G401.6 (cell line): ENCODE results near the gene ASB5.
"Not testable (repeated sequence)": the region's sequence is repeated elsewhere in the genome, so short reads cannot be mapped to it uniquely, and the experiment has no call there.

Experiments used
- FAIRE-seq: peaks from 2 replicates; lab custom pipeline; 2012; peaks lifted over from hg19 to GRCh38; lab: Jason Lieb, UNC

Gene ASB5, protein sequence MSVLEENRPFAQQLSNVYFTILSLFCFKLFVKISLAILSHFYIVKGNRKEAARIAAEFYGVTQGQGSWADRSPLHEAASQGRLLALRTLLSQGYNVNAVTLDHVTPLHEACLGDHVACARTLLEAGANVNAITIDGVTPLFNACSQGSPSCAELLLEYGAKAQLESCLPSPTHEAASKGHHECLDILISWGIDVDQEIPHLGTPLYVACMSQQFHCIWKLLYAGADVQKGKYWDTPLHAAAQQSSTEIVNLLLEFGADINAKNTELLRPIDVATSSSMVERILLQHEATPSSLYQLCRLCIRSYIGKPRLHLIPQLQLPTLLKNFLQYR

DNA sequence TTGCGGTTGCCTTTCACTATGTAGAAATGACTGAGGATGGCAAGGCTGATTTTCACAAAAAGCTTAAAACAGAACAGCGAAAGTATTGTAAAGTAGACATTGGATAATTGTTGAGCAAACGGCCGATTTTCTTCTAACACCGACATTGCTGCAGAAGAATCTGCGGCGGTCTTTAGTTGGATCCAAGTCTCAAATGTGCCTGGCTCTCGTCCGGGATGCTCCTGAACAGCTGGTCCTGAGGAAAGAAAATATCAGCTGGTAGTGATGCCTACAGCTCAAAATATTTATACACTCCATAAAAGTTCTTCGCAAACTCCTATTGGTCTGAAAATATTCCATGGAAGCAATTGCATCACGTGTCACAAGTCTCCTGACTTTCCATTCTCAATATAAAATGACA, at the start of gene ASB5:
Gene ASB5 (minus strand): TSS at position 260 of the 400 bp plus-strand sequence. CDS start 114 bp downstream, at position 146.
- no peak for FAIRE-seq

DNA sequence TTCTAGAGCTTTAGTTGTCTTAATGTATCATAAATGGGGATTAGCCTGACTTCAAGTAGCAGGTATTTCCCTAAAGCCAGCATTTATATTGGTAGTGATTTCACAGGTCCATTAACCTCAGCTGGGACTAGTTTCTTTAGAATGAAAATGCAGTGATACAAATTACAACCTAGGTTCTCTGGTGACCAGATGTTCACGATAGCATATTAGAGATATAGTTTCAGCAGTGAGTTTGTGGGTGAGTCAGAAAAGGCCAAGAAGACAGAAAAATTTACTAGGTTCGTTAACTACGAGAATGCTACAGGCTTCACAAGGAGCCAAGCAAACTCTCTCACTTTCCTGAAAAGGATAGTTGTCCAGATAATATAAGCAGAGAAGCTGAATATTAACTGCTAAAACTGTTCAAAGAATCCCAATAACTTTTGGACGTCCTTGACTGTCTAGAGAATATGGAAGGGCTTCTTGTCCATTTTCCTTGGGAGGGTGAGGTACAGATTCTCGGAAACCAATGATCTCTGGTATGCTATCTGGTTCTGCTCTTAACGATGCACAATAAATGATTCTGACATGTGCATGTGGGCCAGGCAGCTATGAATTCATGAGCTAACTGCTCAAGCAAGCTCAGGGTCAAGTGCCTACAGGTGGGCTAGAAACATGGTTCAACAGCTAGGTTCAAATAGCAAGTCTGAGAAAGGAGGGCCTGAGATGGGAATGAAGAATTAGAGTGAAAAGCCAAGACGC, 44.7 kb upstream of the ASB5 start:
- FAIRE-seq, result no peak

DNA sequence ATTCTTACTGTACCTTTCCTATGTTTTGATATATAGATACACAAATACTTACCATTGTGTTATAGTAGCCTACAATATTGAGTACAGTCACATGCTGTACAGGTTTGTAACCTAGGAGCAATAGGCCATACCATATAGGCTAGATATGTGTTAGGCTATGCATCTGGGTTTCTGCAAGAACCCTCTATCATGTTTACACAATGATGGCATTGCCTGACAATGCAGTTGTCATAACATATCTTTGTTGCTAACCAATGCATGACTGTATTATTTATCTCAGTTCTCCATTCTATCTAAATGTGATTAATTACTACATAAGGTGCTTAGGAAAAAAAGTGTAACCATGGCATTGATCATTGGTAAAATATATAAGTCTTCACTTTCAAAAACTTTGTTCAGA, 40.8 kb upstream of the ASB5 start:
- no peak for FAIRE-seq

DNA sequence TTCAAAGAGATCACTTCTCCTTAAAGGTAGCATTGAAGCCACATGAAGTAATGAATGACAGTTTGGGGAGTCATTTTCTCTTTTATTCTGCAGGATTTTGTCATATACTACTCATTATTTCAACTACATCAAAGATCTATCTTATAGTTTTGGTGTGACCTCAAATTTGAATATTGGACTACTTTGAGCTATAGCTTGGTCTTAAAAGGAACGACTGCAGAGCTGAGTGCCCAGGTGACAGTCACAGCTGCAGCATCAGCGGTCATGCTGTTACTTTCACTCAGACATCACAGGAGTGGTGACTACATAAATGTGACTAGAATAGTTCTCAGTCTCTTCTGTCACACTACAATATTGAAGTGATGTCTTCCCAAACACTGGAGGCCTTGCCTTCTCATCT, 40.0 kb upstream of the ASB5 start:
- FAIRE-seq, result no peak

DNA sequence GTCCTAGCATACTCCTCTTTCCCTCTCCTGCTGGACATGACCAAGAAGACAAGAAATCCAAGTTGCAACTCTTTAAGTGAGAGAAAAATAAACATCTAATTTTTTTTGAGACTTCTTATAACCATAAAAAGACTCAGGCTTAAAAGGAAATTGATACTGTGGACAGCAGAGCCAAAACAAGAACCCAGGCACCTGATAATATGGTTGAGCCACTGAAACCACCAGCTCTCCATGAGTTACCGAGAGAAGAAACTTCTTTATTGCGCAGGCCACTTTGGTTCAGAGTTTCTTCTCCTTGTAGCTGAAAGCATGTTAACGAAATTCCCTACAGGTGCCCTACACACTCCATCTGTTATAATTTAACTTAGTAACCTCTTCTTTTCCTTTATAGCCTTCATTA, 39.4 kb upstream of the ASB5 start:
- no peak for FAIRE-seq

DNA sequence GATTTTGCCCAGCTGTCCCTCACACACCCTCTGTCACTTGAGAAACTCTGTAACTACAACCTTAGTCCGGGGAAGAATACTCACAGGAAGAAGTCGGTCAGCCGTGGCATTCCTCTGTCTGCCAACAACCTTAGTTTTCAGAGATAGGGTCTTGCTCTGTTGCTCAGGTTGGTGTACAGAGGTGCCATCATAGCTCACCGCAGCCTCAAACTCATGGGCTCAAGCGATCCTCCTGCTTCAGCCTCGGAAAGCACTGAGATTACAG, 38.6 kb upstream of the ASB5 start:
- no peak for FAIRE-seq

DNA sequence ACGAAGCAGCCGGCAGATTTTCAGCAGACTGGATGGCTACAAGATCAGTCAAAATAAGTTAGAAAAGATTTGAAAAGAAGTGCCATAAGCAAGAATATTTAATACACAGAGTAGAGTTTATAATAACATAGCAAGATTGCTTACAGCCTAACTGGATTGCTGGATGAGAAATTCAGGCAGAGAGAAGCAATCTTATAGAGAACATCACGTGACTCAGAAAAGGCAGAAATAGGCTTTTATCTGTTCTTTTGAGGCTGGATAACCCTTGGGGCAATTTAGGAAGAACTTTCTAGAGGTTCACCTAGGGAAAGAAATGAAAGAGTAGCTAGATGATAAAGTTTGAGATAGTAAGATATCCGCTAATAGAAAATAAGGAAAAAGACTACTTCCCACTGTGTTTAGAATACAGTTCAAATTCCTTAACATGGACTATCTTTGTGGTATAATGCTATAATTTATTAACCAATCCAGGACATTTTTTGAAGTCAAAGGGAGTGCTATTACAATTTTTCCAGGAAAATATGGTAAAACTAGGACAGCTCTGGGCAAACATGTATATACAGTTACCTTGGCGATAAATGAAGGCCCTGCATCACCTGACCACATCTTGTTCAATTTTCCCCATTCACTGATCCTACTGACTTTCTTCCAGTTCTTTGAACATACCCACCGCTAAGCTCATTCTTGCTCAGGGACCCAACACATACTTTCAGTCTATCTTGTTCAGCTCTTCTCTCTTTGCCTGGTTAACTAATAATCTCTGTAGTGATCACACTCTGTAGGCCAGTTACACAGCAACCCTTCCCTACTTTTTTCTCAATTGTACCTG, 38.0 kb upstream of the ASB5 start:
- no peak for FAIRE-seq

DNA sequence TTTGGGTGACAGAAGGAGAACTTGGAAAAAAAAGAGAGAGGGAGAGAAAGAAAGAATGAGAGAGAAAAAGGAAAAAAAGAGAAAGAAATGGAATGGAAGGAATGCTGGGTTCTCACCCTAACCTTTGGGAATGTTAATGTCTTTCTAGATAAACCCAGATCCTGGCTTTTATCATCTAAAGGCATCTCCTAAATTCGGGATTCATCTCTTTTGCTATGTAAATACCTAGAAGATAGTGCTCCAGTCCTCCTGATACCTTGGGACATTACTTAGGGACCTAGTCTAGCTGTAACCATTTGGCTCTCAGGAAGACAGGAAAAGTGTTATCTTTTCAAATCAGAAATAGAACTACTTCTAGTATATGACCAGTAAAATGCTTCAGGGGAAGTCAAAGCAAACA, 34.9 kb upstream of the ASB5 start:
- no peak for FAIRE-seq

DNA sequence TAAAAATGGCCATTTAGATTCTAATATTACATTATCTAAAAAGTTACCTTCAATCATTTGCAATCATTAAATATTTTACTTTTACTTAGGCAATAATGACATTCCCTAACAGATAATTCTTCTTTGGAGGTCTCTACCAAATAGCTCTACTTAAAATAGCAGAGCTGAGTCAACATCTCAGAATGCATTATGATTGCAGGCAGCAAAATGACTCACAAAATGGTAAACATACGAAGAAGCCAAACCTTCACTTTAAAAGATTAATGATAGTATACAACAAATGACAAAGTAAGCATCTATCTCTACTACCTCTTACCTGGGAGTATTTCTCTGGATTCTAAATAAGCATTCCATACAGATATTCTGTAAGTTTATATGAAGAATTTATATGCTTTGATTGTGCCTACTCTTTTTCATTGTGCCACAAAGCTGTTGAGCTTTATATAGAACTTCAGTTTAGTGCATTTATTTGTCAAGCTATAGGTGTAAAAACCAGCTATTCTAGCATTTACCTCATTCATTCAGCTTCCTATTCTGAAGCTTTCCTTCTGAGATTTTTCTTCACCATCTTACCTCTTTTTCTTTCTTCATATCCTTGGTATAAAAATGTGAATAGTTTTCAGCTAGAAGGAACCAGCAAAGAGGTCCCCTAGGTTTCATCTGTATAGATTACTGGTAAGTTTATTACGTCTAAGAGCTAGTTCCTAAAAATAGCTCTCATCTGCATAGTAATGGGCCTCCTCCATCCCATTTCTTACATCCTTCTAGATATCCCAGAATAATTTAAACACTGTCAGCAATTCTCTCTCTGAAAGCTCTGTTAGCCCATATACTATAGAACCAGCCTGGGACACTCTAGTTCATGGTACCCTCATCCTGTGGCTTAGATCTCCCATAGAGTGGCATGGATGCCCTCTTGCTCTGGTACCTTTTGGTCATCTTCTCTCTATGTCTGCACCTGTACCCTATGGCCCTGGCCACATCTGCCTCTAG, 33.6 kb upstream of the ASB5 start:
- no peak for FAIRE-seq

DNA sequence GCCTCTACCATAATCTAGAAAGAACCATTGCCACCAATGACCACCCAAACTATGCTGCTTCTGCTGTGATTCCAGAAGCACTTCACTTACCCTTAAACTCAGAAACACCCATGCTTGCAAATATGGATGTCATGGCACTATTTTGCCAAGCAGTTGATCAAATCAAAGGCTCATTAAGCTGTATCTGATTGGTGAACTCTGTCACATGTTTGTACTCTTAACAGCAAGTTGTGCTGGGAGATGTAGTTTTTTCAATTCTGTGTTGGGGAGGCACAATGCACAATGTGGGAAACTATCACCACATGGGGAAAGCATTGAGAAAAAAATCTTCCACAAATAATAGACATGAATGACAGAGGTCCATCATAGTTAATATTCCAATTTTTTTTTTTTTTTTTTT, 31.5 kb upstream of the ASB5 start:
- no peak for FAIRE-seq

DNA sequence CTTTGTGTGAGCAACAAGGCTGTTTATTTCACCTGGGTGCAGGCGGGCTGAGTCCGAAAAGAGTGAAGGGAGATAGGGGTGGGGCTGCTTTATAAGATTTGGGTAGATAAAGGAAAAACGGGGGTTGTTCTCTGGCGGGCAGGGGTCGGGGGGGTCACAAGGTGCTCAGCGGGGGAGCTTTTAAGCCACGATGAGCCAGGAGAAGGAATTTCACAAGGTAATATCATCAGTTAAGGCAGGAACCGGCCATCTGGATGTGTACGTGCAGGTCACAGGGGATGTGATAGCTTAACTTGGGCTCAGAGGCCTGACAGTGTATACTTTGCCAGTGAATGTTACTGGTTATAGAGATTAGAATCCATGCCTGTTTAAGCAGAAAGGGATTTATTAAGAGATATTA, 31.0 kb upstream of the ASB5 start:
- no peak for FAIRE-seq

DNA sequence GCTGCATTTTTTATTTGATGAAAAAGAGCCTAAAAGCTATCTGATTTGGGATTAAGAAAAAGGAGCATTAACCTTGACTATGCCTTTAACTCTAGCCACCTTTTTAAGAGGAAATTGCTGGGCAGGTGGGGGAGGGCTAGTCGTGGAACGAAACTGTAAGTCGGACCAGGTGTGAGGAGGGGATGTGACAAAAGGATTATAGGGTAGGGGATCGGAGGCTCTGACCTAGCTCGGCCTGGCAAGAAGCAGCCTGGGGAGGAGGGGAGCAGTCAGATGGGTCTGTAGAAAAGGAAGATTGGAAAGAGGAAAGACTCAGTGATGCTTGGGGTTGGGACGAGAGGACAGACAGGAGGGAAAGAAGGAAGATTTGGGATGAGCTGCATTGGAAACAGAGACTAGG, 29.6 kb upstream of the ASB5 start:
- FAIRE-seq, result no peak

DNA sequence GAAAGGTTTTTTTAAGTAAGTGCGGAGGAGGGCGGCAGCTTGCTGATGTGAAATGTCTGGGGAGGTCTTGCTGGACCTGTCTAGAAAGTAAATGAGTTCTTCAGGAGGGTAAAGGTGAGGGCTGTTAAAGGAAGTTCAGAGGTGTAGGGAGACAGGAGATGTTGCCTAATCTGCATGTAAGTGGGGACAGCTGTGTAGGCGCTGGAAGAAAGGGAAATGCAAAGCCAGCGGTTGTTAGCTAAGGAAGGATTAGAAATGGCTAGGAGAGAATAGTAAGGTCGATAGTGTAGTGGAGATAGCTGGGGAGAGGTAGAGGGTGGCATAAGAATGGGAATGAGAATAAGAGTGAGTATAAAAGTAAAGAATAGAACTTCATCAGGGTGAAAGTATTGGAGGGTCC, 26.9 kb upstream of the ASB5 start:
- FAIRE-seq, result not testable (repeated sequence)

DNA sequence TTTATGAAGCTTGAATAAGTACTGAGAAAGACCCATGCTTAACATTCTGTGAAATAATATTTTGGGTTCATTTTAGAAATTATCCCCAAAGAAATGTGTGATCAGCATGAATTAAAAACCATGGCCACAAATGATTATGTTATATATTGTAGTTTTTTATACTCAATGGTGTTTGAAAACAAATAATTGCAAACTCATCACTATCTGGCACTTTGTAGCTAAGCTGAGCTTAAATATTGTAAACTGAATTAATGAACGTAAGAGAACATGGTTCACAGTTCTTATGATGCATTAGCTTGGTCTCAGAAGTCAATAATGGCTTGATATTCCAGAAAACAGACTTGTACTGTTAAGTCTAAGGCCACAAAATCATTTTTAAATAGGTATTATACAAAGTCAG, 24.6 kb upstream of the ASB5 start:
- no peak for FAIRE-seq

DNA sequence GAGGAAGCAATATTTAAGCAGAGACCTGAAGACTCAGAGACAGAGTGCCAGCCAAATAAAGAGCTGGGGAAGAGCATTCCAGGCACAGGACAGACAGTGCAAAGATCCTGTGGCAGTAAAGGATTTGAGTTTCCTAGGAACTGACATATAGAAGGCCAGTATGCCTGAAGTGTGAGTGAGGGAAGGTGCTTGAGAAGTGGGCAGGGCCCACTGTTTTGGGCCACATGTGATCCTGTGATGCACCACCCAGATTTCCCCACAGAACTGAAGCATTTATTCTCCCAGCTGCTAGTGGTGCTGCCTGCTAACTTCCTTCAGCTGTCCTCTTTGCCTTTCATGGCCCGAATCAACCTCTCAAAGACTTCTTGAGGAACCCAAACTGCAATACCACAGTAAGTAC, 23.9 kb upstream of the ASB5 start:
- no peak for FAIRE-seq

DNA sequence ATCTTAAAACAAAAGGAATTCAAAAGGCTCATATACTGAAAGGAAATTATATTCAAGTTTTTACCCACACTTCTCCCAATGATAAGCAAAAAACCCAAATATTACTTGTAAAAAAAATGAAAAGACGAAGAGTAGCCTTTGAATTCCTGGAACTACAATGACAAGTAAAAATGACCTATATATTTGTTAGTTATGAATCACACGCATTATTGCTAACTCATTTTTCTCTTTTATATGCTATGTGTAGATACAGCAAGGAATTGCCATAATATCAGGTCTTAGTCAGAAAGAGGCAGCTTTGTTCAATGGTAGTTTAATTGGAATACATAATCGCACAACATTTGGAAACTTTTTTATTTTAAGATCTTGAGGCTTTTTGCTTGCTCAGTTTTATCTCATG, 22.7 kb upstream of the ASB5 start:
- FAIRE-seq, result no peak

DNA sequence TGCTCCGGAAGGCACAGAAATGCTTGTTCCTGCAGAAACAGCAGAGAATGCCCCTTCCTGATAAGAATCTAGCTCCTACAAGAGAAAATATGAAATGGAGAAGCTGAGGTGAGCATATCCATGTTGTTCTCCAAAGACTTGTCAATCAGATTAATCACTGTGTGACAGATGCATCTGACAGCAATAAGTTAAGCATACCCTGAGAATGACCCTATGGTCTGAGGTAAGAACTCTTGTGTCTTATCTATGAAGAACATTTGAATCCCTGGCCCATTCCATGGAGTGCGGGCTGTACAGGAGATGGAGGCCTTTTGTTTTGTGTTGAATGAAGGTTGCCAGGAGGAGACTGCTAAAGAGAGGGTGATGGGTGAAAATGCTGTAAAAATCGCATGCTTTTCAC, 21.5 kb upstream of the ASB5 start:
- no peak for FAIRE-seq

DNA sequence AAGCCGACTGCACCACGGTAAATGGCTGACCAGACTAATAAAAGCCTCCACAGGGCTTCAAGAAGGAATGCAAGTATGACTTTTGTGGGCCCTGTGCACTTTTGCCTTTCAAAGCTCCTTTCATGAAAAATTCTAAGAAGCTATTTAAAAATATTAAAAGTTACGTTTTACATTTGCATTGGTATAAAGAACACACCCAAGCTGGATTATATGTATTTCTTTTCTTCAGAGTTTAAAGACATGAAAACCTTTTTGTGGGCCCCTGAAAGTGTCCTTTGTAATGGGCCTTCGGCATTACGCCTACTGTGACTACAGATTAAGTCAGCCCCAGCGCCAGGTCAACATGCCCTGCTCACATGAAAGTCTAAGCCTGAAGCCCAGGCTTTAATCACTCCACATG, 20.5 kb upstream of the ASB5 start:
- no peak for FAIRE-seq

DNA sequence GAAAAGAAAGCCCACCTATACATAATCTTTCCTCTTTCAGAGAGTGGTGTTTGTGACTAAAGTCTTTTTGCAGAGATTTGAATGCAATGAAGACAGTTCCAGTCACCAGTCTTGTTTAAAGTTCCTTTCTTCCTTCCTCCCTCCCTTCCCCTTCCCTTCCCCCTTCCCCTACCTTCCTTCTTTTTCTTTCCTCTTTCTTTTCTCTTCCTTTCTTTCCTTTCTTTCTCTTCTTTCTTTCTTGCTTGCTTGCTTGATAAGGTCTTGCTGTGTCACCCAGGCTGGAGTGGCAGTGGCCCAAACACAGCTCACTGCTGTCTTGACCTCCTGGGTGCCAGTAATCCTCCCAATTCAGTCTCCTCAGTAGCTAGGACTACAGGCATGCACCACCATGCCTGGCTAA, 19.0 kb upstream of the ASB5 start:
- FAIRE-seq, result no peak

DNA sequence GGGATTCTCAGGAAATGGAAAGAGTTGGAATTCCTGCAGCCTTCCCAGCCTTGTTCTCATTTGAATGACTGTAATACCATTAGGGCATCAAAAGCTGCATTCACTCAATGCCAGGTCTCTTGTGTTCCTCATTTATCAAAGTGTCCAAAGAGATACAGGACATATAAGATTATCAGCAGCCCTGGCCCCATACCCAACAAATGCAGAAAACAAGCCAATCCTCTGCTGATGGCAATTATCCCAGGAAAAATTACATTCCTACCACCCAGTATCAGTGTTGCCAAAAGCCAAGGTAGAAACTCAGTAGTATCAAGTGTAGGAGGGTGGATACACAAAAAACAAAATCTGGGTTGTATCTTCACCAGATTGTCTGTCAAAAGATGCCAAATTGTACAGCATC, 18.5 kb upstream of the ASB5 start:
- no peak for FAIRE-seq

DNA sequence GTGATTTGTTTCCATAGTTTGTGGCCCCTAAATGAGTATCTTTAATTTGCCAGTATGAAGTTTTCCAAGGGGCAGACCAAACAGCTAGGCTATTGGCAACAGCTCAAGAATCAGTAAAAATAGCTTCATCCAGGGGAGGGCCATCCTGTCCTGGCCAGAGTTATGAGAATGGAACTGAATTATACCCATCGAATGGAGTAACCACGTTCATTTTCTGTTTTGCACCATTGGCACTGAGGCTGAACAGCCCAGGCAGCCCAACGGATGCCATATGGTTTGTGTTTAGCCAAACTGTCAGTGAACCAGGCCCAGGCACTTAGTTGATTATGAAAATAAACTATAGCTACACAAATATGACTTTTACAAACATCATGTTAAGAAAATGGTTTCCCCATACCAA, 17.7 kb upstream of the ASB5 start:
- no peak for FAIRE-seq

DNA sequence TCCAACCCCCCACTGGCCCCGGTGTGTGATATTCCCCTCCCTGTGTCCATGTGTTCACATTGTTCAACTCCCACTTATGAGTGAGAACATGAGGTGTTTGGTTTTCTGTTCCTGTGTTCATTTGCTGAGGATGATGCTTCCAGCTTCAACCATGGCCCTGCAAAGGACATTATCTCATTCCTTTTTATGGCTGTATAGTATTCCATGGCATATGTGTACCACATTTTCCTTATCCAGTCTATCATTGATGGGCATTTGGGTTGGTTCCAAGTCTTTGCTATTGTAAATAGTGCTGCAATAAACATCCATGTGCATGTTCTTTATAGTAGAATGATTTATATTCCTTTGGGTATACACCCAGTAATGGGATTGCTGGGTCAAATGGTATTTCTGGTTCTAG, 10.5 kb upstream of the ASB5 start:
- FAIRE-seq, result not testable (repeated sequence)
